GM19099 (cell line): Measurements from ENCODE around the gene POGLUT2.

Experiments
- POLR2A ChIP-seq: IDR thresholded peaks from 3 replicates; pipeline ENCODE4 v1.6.1; 2011; ENCODE audit warnings: low read depth; ENCODE audit not compliant: insufficient read length; ENCODE audit errors: extremely low read depth

POGLUT2 gene

GRCh38 chr13:102798581-102799425 is at the start of gene POGLUT2, which contains the start of gene BIVM:
POGLUT2 (minus strand) TSS chr13:102798976; CDS start chr13:102798670, 306 bp downstream.
BIVM (plus strand) TSS chr13:102799119; CDS start chr13:102807268, 8,149 bp downstream.
- TF ChIP-seq POLR2A, result peak; percentile 59

- TF ChIP-seq POLR2A, result no peak
Measured at GRCh38 chr13:102847272-102848234, 48.8 kb upstream of the POGLUT2 start.

GRCh38 chr13:102846261-102847015 is 47.7 kb upstream of the POGLUT2 start:
- peak; percentile 34 for TF ChIP-seq POLR2A

GRCh38 chr13:102845630-102846260 is 47.0 kb upstream of the POGLUT2 start, which contains the start of gene ERCC5:
ERCC5 (plus strand) TSS chr13:102846032; CDS start chr13:102846267, 235 bp downstream.
- peak; percentile 77 for TF ChIP-seq POLR2A

- TF ChIP-seq POLR2A, result no peak
Measured at GRCh38 chr13:102845289-102845629, 46.5 kb upstream of the POGLUT2 start.

GRCh38 chr13:102839462-102839861 is 40.7 kb upstream of the POGLUT2 start:
- no peak for TF ChIP-seq POLR2A

GRCh38 chr13:102838982-102839381 is 40.2 kb upstream of the POGLUT2 start:
- no peak for TF ChIP-seq POLR2A

GRCh38 chr13:102838273-102838672 is 39.5 kb upstream of the POGLUT2 start:
- TF ChIP-seq POLR2A, result no peak

GRCh38 chr13:102836471-102836870 is 37.7 kb upstream of the POGLUT2 start:
- TF ChIP-seq POLR2A, result no peak

- TF ChIP-seq POLR2A, result no peak
Measured at GRCh38 chr13:102830646-102831045, 31.9 kb upstream of the POGLUT2 start.

- TF ChIP-seq POLR2A, result no peak
Measured at GRCh38 chr13:102825921-102826706, 27.3 kb upstream of the POGLUT2 start.

- no peak for TF ChIP-seq POLR2A
Measured at GRCh38 chr13:102825400-102825799, 26.6 kb upstream of the POGLUT2 start.

GRCh38 chr13:102817907-102818306 is 19.1 kb upstream of the POGLUT2 start:
- no peak for TF ChIP-seq POLR2A
